ENCODE measurements around the gene PCNX2.

- TF ChIP-seq POLR2AphosphoS5 (IDR thresholded peaks at IDR 0.05) (no peak), CTCF (IDR thresholded peaks at IDR 0.05) (no peak)
Measured at GRCh38 chr1:233111731-233112130, 183.8 kb downstream of the PCNX2 start.

All from stomach (tissue), 4 donors.